ENCODE measurements around the gene GADL1. TPM values are rescaled to one million over a fixed set of nuclear protein-coding genes. Genes with fewer than 3 reads are reported as not detected.

Gene GADL1
- total and polyA plus RNA-seq, 2 donors: 0.02 to 0.09 TPM

- Histone ChIP-seq H3K27me3 (ENCODE audit: control insufficient read depth in 2 of 2, insufficient read depth in 1 of 2, low read length in 1 of 2) (no peaks in the 10 kb centered on the region), H3K36me3 (ENCODE audit: control insufficient read depth in 2 of 2, insufficient read depth in 2 of 2, low read length in 1 of 2) (no peaks in the 10 kb centered on the region), H3K4me3 (ENCODE audit: low read length in 2 of 2) (no peak overlapping the region), H3K4me1 (ENCODE audit: control insufficient read depth in 2 of 2, insufficient read depth in 2 of 2, low read length in 2 of 2) (no peaks in the 10 kb centered on the region), H3K27ac (ENCODE audit: low read depth in 1 of 2, low read length in 1 of 2) (no peak overlapping the region), H3K9me3 (ENCODE audit: control insufficient read depth in 2 of 2, insufficient read depth in 1 of 2, low read length in 1 of 2) (no peaks in the 10 kb centered on the region)
- 89% methylated on average over 7 of the region's 7 CpGs for WGBS
- DNase-seq (ENCODE audit: low read depth in 6 of 9, low spot score in 9 of 9): no peak
Observed at GRCh38 chr3:30750967-30751366, 143.5 kb downstream of the GADL1 start.

- Histone ChIP-seq H3K27ac (ENCODE audit: low read depth in 1 of 2, low read length in 1 of 2) (no peak overlapping the region), H3K4me1 (ENCODE audit: control insufficient read depth in 2 of 2, insufficient read depth in 2 of 2, low read length in 2 of 2) (no peaks in the 10 kb centered on the region), H3K27me3 (ENCODE audit: control insufficient read depth in 2 of 2, insufficient read depth in 1 of 2, low read length in 1 of 2) (no peaks in the 10 kb centered on the region), H3K4me3 (ENCODE audit: low read length in 2 of 2) (no peak overlapping the region), H3K9me3 (ENCODE audit: control insufficient read depth in 2 of 2, insufficient read depth in 1 of 2, low read length in 1 of 2) (no peaks in the 10 kb centered on the region), H3K36me3 (ENCODE audit: control insufficient read depth in 2 of 2, insufficient read depth in 2 of 2, low read length in 1 of 2) (no peaks in the 10 kb centered on the region)
- DNase-seq (ENCODE audit: low read depth in 6 of 9, low spot score in 9 of 9): no peak
Observed at GRCh38 chr3:30749230-30749629, 145.2 kb downstream of the GADL1 start.

- Histone ChIP-seq H3K9me3 (ENCODE audit: control insufficient read depth in 2 of 2, insufficient read depth in 1 of 2, low read length in 1 of 2) (no peaks in the 10 kb centered on the region), H3K4me3 (ENCODE audit: low read length in 2 of 2) (no peak overlapping the region), H3K27me3 (ENCODE audit: control insufficient read depth in 2 of 2, insufficient read depth in 1 of 2, low read length in 1 of 2) (no peaks in the 10 kb centered on the region), H3K36me3 (ENCODE audit: control insufficient read depth in 2 of 2, insufficient read depth in 2 of 2, low read length in 1 of 2) (no peaks in the 10 kb centered on the region), H3K27ac (ENCODE audit: low read depth in 1 of 2, low read length in 1 of 2) (no peak overlapping the region), H3K4me1 (ENCODE audit: control insufficient read depth in 2 of 2, insufficient read depth in 2 of 2, low read length in 2 of 2) (no peaks in the 10 kb centered on the region)
- 73% methylated on average over 4 of the region's 4 CpGs for WGBS
- no peak for DNase-seq (ENCODE audit: low read depth in 6 of 9, low spot score in 9 of 9)
Observed at GRCh38 chr3:30747771-30748281, 146.6 kb downstream of the GADL1 start.

- H3K27ac ChIP-seq (ENCODE audit: low read depth in 1 of 2, low read length in 1 of 2): no peak overlapping the region
- H3K9me3 ChIP-seq (ENCODE audit: control insufficient read depth in 2 of 2, insufficient read depth in 1 of 2, low read length in 1 of 2): no peaks in the 10 kb centered on the region
- H3K4me3 ChIP-seq (ENCODE audit: low read length in 2 of 2): no peak overlapping the region
- no peak for DNase-seq (ENCODE audit: low read depth in 6 of 9, low spot score in 9 of 9)
- no peaks in the 10 kb centered on the region for H3K4me1 ChIP-seq (ENCODE audit: control insufficient read depth in 2 of 2, insufficient read depth in 2 of 2, low read length in 2 of 2)
- H3K36me3 ChIP-seq (ENCODE audit: control insufficient read depth in 2 of 2, insufficient read depth in 2 of 2, low read length in 1 of 2): no peaks in the 10 kb centered on the region
- H3K27me3 ChIP-seq (ENCODE audit: control insufficient read depth in 2 of 2, insufficient read depth in 1 of 2, low read length in 1 of 2): no peaks in the 10 kb centered on the region
Observed at GRCh38 chr3:30743641-30744317, 150.7 kb downstream of the GADL1 start.

GRCh38 chr3:30742796-30743619 lies 151.5 kb downstream of the GADL1 start:
- DNase-seq (ENCODE audit: low read depth in 6 of 9, low spot score in 9 of 9): no peak
- Histone ChIP-seq H3K4me1 (ENCODE audit: control insufficient read depth in 2 of 2, insufficient read depth in 2 of 2, low read length in 2 of 2) (no peaks in the 10 kb centered on the region), H3K4me3 (ENCODE audit: low read length in 2 of 2) (no peak overlapping the region), H3K27ac (ENCODE audit: low read depth in 1 of 2, low read length in 1 of 2) (no peak overlapping the region), H3K36me3 (ENCODE audit: control insufficient read depth in 2 of 2, insufficient read depth in 2 of 2, low read length in 1 of 2) (no peaks in the 10 kb centered on the region), H3K27me3 (ENCODE audit: control insufficient read depth in 2 of 2, insufficient read depth in 1 of 2, low read length in 1 of 2) (no peaks in the 10 kb centered on the region), H3K9me3 (ENCODE audit: control insufficient read depth in 2 of 2, insufficient read depth in 1 of 2, low read length in 1 of 2) (no peaks in the 10 kb centered on the region)
- 96% methylated on average over 4 of the region's 4 CpGs for WGBS

GRCh38 chr3:30741889-30742288 lies 152.6 kb downstream of the GADL1 start:
- Histone ChIP-seq H3K27ac (ENCODE audit: low read depth in 1 of 2, low read length in 1 of 2) (no peak overlapping the region), H3K36me3 (ENCODE audit: control insufficient read depth in 2 of 2, insufficient read depth in 2 of 2, low read length in 1 of 2) (no peaks in the 10 kb centered on the region), H3K27me3 (ENCODE audit: control insufficient read depth in 2 of 2, insufficient read depth in 1 of 2, low read length in 1 of 2) (no peaks in the 10 kb centered on the region), H3K9me3 (ENCODE audit: control insufficient read depth in 2 of 2, insufficient read depth in 1 of 2, low read length in 1 of 2) (no peaks in the 10 kb centered on the region), H3K4me1 (ENCODE audit: control insufficient read depth in 2 of 2, insufficient read depth in 2 of 2, low read length in 2 of 2) (no peaks in the 10 kb centered on the region), H3K4me3 (ENCODE audit: low read length in 2 of 2) (no peak overlapping the region)
- DNase-seq (ENCODE audit: low read depth in 6 of 9, low spot score in 9 of 9): no peak
- 96% methylated on average over 2 of the region's 2 CpGs for WGBS

GRCh38 chr3:30738605-30739004 lies 155.9 kb downstream of the GADL1 start:
- H3K27me3 ChIP-seq (ENCODE audit: control insufficient read depth in 2 of 2, insufficient read depth in 1 of 2, low read length in 1 of 2): no peaks in the 10 kb centered on the region
- no peak for DNase-seq (ENCODE audit: low read depth in 6 of 9, low spot score in 9 of 9)
- no peaks in the 10 kb centered on the region for H3K9me3 ChIP-seq (ENCODE audit: control insufficient read depth in 2 of 2, insufficient read depth in 1 of 2, low read length in 1 of 2)
- H3K27ac ChIP-seq (ENCODE audit: low read depth in 1 of 2, low read length in 1 of 2): no peak overlapping the region
- H3K4me1 ChIP-seq (ENCODE audit: control insufficient read depth in 2 of 2, insufficient read depth in 2 of 2, low read length in 2 of 2): no peaks in the 10 kb centered on the region
- 98% methylated on average over 3 of the region's 3 CpGs for WGBS
- H3K4me3 ChIP-seq (ENCODE audit: low read length in 2 of 2): no peak overlapping the region
- no peaks in the 10 kb centered on the region for H3K36me3 ChIP-seq (ENCODE audit: control insufficient read depth in 2 of 2, insufficient read depth in 2 of 2, low read length in 1 of 2)

GRCh38 chr3:30737743-30738499 lies 156.5 kb downstream of the GADL1 start:
- H3K9me3 ChIP-seq (ENCODE audit: control insufficient read depth in 2 of 2, insufficient read depth in 1 of 2, low read length in 1 of 2): no peaks in the 10 kb centered on the region
- WGBS: 87% methylated on average over 3 of the region's 3 CpGs
- H3K36me3 ChIP-seq (ENCODE audit: control insufficient read depth in 2 of 2, insufficient read depth in 2 of 2, low read length in 1 of 2): no peaks in the 10 kb centered on the region
- H3K27ac ChIP-seq (ENCODE audit: low read depth in 1 of 2, low read length in 1 of 2): no peak overlapping the region
- no peaks in the 10 kb centered on the region for H3K4me1 ChIP-seq (ENCODE audit: control insufficient read depth in 2 of 2, insufficient read depth in 2 of 2, low read length in 2 of 2)
- H3K27me3 ChIP-seq (ENCODE audit: control insufficient read depth in 2 of 2, insufficient read depth in 1 of 2, low read length in 1 of 2): no peaks in the 10 kb centered on the region
- no peak for DNase-seq (ENCODE audit: low read depth in 6 of 9, low spot score in 9 of 9)
- H3K4me3 ChIP-seq (ENCODE audit: low read length in 2 of 2): no peak overlapping the region

- peaks cover 2 to 3% of the 10 kb centered on the region in 2 donors for H3K4me1 ChIP-seq (ENCODE audit: control insufficient read depth in 2 of 2, insufficient read depth in 2 of 2, low read length in 2 of 2)
- H3K36me3 ChIP-seq (ENCODE audit: control insufficient read depth in 2 of 2, insufficient read depth in 2 of 2, low read length in 1 of 2): no peaks in the 10 kb centered on the region
- DNase-seq (ENCODE audit: low read depth in 6 of 9, low spot score in 9 of 9): no peak
- no peaks in the 10 kb centered on the region for H3K9me3 ChIP-seq (ENCODE audit: control insufficient read depth in 2 of 2, insufficient read depth in 1 of 2, low read length in 1 of 2)
- no peaks in the 10 kb centered on the region for H3K27me3 ChIP-seq (ENCODE audit: control insufficient read depth in 2 of 2, insufficient read depth in 1 of 2, low read length in 1 of 2)
- 87% methylated on average over 2 of the region's 2 CpGs for WGBS
- no peak overlapping the region for H3K27ac ChIP-seq (ENCODE audit: low read depth in 1 of 2, low read length in 1 of 2)
- H3K4me3 ChIP-seq (ENCODE audit: low read length in 2 of 2): no peak overlapping the region
Observed at GRCh38 chr3:30733696-30734095, 160.8 kb downstream of the GADL1 start.
